ENCODE results near the gene RANBP1.
A peak's percentile ranks its signal among the peaks of the same experiment; 100 is the strongest.

The RANBP1 gene

DNA sequence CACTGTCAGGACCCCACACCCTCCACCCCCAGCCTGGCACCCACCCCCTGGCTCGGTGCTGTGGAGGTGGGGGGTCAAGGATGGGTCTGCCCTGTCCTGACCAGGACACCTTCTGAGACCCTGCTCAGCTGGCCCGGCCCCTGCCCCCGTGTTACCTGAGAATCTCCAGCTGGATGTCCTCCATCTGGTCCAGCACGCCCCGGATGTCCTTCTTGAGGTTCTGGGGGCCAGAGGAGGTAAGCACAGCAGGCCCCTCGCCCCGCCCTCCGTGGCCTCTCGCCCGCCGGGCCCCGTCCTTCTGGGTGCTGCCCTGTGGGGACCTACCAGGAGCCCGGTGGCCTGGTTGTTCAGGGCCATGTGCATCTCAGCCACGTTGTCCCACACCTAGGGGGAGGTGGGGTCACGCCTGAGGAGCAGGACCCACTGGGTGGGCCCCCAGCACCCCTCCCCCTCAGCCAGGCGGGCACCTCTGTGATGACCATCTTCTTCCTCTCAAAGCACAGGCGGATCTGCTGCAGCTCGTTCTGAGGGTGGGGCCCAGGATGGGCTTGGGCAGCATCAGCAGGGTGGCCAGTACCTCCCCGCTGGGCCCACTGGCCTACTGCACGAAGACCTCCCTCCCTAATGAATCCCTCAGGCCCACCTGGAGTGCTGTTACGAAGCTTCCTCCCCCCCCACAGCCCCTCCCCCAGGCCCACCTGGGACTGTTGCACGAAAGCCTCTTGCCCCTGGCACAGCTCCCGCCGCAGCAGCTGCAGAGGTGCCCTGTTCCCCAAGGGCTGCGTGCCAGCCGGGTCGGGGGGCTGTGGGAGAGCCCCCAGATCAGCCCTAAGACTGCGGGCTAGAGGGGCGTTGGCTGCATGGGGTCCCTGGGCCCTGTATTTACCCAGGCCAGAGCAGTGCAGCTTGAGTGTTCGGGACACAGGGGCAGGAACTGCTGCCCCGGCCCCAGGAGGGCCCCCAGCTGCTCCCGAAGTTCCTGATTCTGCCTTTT lies 33.6 kb downstream of the RANBP1 start:
- no peak overlapping the region for H3K4me3 ChIP-seq (replicated peaks; ENCODE audit: low read depth, low read length)
- DNase-seq (ENCODE audit: extremely low read depth, low read depth) = no peak
- TF ChIP-seq, protein P1, sequence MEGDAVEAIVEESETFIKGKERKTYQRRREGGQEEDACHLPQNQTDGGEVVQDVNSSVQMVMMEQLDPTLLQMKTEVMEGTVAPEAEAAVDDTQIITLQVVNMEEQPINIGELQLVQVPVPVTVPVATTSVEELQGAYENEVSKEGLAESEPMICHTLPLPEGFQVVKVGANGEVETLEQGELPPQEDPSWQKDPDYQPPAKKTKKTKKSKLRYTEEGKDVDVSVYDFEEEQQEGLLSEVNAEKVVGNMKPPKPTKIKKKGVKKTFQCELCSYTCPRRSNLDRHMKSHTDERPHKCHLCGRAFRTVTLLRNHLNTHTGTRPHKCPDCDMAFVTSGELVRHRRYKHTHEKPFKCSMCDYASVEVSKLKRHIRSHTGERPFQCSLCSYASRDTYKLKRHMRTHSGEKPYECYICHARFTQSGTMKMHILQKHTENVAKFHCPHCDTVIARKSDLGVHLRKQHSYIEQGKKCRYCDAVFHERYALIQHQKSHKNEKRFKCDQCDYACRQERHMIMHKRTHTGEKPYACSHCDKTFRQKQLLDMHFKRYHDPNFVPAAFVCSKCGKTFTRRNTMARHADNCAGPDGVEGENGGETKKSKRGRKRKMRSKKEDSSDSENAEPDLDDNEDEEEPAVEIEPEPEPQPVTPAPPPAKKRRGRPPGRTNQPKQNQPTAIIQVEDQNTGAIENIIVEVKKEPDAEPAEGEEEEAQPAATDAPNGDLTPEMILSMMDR (IDR thresholded peaks at IDR 0.05; ENCODE audit: low read depth, low read length, missing control alignments) = no peak

DNA sequence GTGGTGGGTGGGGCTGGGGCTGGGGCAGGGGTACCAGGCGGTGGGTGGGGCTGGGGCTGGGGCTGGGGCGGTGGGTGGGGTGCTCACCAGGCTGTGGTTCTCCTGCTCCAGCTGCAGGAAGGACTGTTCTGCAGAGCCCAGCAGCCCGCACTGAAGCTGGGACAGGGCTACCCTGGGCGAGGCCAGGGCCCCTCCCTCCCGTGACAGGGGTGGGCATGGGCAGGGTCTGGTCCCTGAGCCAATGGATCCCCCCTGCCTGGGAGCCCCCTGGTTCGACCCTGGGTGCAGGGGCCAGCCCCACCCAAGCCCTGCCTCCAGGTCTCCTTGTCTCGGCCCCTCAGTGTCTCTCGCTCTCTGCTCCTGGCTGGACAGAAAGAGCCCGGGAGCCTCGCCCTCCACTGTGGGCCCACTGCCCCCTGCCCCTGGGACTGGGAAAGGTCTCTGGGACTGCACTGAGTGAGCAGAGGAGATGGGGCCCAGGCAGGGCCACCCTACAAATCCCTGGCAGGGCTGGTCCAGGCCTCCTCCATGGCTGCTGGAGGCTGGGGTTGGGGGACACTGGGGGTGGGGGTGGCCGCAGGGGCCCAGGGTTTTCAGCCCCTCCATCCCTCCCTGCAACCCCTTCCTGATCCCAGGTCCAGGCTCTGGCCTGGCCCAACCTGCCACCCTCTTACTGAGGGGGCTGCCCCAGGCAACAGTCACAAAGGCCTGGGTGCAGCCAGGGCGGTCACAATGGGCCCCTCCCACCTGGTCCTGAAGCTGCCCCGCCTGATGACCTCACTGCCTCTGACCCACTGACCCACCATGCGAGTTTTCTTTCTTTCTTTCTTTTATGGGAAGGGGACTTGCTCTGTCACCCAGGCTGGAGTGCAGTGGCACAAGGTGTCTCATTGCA lies 34.7 kb downstream of the RANBP1 start, which contains the start of gene CCDC188:
CCDC188 (minus strand) TSS at position 675 of the 895 bp plus-strand sequence; CDS start at position 606, 69 bp downstream.
- TF ChIP-seq, protein P1 (IDR thresholded peaks at IDR 0.05; ENCODE audit: low read depth, low read length, missing control alignments) = no peak
- DNase-seq (ENCODE audit: extremely low read depth, low read depth) = no peak
- no peak within 1 kb of the TSS for H3K4me3 ChIP-seq (replicated peaks; ENCODE audit: low read depth, low read length)

- no peak overlapping the region for H3K4me3 ChIP-seq (replicated peaks; ENCODE audit: low read depth, low read length)
Observed at GRCh38 chr22:20151276-20151588, 35.3 kb downstream of the RANBP1 start.

GRCh38 chr22:20152464-20152890 lies 36.6 kb downstream of the RANBP1 start:
- TF ChIP-seq, protein P1 (IDR thresholded peaks at IDR 0.05; ENCODE audit: low read depth, low read length, missing control alignments) = no peak
- H3K4me3 ChIP-seq (replicated peaks; ENCODE audit: low read depth, low read length) = no peak overlapping the region
- no peak for DNase-seq (ENCODE audit: extremely low read depth, low read depth)

More at GRCh38 chr22:20151276-20151588, 35.3 kb downstream of the RANBP1 start:
- TF ChIP-seq, protein P1 (IDR thresholded peaks at IDR 0.05; ENCODE audit: low read depth, low read length, missing control alignments) = no peak
- DNase-seq (ENCODE audit: extremely low read depth, low read depth) = no peak

- DNase-seq (ENCODE audit: extremely low read depth, low read depth) = no peak
Observed at GRCh38 chr22:20153945-20154344, 38.0 kb downstream of the RANBP1 start.

DNA sequence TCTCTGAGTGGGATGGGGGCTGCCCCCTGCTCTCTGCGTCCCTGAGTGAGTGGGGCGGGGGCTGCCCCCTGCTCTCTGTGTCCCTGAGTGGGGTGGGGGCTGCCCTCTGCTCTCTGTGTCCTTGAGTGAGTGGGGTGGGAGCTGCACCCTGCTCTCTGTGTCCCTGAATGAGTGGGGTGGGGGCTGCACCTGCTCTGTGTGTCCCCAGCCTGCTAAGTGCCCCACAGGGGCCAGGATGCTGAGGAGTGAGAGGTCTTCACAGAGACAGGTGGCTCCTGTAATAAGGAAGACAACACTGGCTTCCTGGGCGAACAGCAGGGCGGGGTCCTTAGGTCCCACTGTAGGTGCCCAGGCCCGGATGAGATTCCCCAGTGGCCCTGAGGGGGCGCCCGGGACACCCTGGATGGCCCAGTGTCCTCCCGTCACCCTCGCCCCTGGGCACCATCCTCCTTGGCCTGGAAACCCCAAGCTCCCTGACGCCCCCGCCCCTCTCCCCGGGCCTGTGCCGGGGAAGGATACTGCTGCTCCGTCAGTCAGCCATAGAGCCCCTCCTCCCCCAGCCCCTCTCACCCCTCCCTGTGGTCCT lies 38.8 kb downstream of the RANBP1 start:
- peak overlapping the region; percentile 20 for H3K4me3 ChIP-seq (replicated peaks; ENCODE audit: low read depth, low read length)
- no peak for DNase-seq (ENCODE audit: extremely low read depth, low read depth)
- TF ChIP-seq, protein P1 (IDR thresholded peaks at IDR 0.05; ENCODE audit: low read depth, low read length, missing control alignments) = no peak

More at GRCh38 chr22:20153945-20154344, 38.0 kb downstream of the RANBP1 start:
- H3K4me3 ChIP-seq (replicated peaks; ENCODE audit: low read depth, low read length) = no peak overlapping the region
- TF ChIP-seq, protein P1 (IDR thresholded peaks at IDR 0.05; ENCODE audit: low read depth, low read length, missing control alignments) = no peak
